ENCODE data around the gene GLOD4. TPM values are rescaled to one million over a fixed set of nuclear protein-coding genes. Genes with fewer than 3 reads are reported as not detected.

Gene GLOD4
- total and polyA plus RNA-seq, 10 of the 15 experiments (the other 5 are each of a cell fraction or from before 2014, with no cell fraction given): 40.8 to 107 (median 81.2) TPM

DNA sequence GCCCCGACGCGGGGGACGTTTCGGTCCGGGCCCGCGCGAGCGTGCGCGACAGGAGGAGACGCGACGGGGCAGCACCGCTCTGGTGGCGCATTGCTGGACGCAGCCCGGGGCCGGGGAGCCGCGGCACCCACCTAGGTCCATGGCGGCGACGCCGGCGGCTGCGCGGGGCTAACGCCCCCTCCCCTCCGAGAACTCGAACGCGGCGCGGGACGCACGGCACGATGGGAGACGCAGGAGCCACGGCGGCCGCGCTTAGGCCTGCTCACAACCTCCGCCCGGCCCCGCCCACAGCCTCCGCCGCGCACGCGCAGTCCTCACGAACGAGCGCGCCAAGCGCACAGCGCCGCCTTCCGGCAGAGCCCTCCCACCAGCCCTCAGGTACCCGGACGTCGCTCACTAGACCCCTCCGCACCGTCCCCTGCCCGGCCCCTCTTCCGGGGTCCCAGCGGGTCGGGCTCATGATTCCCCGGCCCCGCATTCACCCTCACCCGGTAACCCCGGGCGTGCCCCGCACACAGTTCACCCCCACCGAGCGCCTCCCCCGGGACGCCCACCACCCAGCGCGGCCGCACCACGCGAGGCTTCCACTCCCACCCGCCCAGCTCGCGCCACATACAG is 30.0 kb downstream of the GLOD4 start, which contains the start of gene GEMIN4 (continued):
- TF ChIP-seq NR2C1 (IDR thresholded peaks at IDR 0.05): peak; percentile 37; the same call in 1 of the 2 replicates
- TF ChIP-seq RELA (IDR thresholded peaks at IDR 0.05; ENCODE audit: borderline replicate concordance, partially characterized antibody): peak; percentile 48
- TF ChIP-seq LARP7 (IDR thresholded peaks at IDR 0.05): peak; percentile 76
- TF ChIP-seq CHD2 (IDR thresholded peaks at IDR 0.05; ENCODE audit: borderline replicate concordance, low read depth, low read length): peak; percentile 6; the same call in 1 of the 2 replicates
- no peak for TF ChIP-seq RBBP5 (conservative IDR thresholded peaks at IDR 0.05)
- TF ChIP-seq DPF2 (IDR thresholded peaks at IDR 0.05): peak; percentile 75
- TF ChIP-seq RUNX3 (IDR thresholded peaks at IDR 0.05; ENCODE audit: low read length): 0 out of 2 replicates have a peak, but pooled peaks have one; percentile 35
- no peak for TF ChIP-seq EP300 (IDR thresholded peaks at IDR 0.05; ENCODE audit: borderline replicate concordance in 1 of 2, control insufficient read depth in 1 of 2, low read depth in 2 of 2, low read length in 2 of 2)
- TF ChIP-seq RCOR1 (conservative IDR thresholded peaks at IDR 0.05; ENCODE audit: low read depth, low read length): peak; percentile 19; the same call in 1 of the 2 replicates
- peak; percentile 38 for TF ChIP-seq SP1 (IDR thresholded peaks at IDR 0.05; ENCODE audit: low read depth, low read length)
- TF ChIP-seq BHLHE40 (IDR thresholded peaks at IDR 0.05; ENCODE audit: borderline replicate concordance in 1 of 2, low read depth in 2 of 2, low read length in 1 of 2): peak; percentile 21 to 71; a peak in 2 of 4 replicates
- no peak for TF ChIP-seq NFIC (IDR thresholded peaks at IDR 0.05; ENCODE audit: low read depth, low read length)
- peak; percentile 49 for TF ChIP-seq KLF5 (IDR thresholded peaks at IDR 0.05; ENCODE audit: partially characterized antibody)
- TF ChIP-seq TCF3 (IDR thresholded peaks at IDR 0.05; ENCODE audit: borderline replicate concordance, insufficient read depth, low read depth, low read length): 0 out of 2 replicates have a peak, but pooled peaks have one; percentile 55
- TF ChIP-seq NR2F1 (conservative IDR thresholded peaks at IDR 0.05): peak; percentile 6; the same call in 1 of the 2 replicates
- TF ChIP-seq SMARCA5 (IDR thresholded peaks at IDR 0.05): peak; percentile 68; the same call in 1 of the 2 replicates
- TF ChIP-seq CREM (IDR thresholded peaks at IDR 0.05; ENCODE audit: low read depth): no peak
- TF ChIP-seq, protein P1, sequence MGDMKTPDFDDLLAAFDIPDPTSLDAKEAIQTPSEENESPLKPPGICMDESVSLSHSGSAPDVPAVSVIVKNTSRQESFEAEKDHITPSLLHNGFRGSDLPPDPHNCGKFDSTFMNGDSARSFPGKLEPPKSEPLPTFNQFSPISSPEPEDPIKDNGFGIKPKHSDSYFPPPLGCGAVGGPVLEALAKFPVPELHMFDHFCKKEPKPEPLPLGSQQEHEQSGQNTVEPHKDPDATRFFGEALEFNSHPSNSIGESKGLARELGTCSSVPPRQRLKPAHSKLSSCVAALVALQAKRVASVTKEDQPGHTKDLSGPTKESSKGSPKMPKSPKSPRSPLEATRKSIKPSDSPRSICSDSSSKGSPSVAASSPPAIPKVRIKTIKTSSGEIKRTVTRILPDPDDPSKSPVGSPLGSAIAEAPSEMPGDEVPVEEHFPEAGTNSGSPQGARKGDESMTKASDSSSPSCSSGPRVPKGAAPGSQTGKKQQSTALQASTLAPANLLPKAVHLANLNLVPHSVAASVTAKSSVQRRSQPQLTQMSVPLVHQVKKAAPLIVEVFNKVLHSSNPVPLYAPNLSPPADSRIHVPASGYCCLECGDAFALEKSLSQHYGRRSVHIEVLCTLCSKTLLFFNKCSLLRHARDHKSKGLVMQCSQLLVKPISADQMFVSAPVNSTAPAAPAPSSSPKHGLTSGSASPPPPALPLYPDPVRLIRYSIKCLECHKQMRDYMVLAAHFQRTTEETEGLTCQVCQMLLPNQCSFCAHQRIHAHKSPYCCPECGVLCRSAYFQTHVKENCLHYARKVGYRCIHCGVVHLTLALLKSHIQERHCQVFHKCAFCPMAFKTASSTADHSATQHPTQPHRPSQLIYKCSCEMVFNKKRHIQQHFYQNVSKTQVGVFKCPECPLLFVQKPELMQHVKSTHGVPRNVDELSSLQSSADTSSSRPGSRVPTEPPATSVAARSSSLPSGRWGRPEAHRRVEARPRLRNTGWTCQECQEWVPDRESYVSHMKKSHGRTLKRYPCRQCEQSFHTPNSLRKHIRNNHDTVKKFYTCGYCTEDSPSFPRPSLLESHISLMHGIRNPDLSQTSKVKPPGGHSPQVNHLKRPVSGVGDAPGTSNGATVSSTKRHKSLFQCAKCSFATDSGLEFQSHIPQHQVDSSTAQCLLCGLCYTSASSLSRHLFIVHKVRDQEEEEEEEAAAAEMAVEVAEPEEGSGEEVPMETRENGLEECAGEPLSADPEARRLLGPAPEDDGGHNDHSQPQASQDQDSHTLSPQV (IDR thresholded peaks at IDR 0.05): peak; percentile 81; the same call in 1 of the 2 replicates
- peak; percentile 94 for TF ChIP-seq IKZF1 (conservative IDR thresholded peaks at IDR 0.05)
- peak; percentile 50; the same call in 1 of the 2 replicates for TF ChIP-seq SMC3 (IDR thresholded peaks at IDR 0.05; ENCODE audit: borderline replicate concordance, low read length)
- TF ChIP-seq GATAD2B (conservative IDR thresholded peaks at IDR 0.05; ENCODE audit: low read depth): peak; percentile 76
- TF ChIP-seq, protein P2, sequence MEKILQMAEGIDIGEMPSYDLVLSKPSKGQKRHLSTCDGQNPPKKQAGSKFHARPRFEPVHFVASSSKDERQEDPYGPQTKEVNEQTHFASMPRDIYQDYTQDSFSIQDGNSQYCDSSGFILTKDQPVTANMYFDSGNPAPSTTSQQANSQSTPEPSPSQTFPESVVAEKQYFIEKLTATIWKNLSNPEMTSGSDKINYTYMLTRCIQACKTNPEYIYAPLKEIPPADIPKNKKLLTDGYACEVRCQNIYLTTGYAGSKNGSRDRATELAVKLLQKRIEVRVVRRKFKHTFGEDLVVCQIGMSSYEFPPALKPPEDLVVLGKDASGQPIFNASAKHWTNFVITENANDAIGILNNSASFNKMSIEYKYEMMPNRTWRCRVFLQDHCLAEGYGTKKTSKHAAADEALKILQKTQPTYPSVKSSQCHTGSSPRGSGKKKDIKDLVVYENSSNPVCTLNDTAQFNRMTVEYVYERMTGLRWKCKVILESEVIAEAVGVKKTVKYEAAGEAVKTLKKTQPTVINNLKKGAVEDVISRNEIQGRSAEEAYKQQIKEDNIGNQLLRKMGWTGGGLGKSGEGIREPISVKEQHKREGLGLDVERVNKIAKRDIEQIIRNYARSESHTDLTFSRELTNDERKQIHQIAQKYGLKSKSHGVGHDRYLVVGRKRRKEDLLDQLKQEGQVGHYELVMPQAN (conservative IDR thresholded peaks at IDR 0.05): peak; percentile 93
- 0 out of 2 replicates have a peak, but pooled peaks have one; percentile 6 for TF ChIP-seq EED (IDR thresholded peaks at IDR 0.05; ENCODE audit: low read depth)
- TF ChIP-seq SIN3A (IDR thresholded peaks at IDR 0.05; ENCODE audit: low read depth, low read length): 0 out of 2 replicates have a peak, but pooled peaks have one; percentile 36
- peak; percentile 34; the same call in 1 of the 2 replicates for TF ChIP-seq HCFC1 (IDR thresholded peaks at IDR 0.05; ENCODE audit: low read length)
- peak; percentile 80; the same call in 1 of the 2 replicates for TF ChIP-seq PML (IDR thresholded peaks at IDR 0.05; ENCODE audit: low read length)
- TF ChIP-seq POLR2AphosphoS2 (IDR thresholded peaks at IDR 0.05; ENCODE audit: low read depth, low read length): peak; percentile 75; the same call in 1 of the 2 replicates

Data from GM12878 (cell line).